Stimulated activated naive CD4-positive, alpha-beta T cell treated with Interleukin-2 at 50 U/mL for 16 hours (primary cell): ENCODE results near the gene ATG3.
A peak's percentile ranks its signal among the peaks of the same experiment; 100 is the strongest.
"Not testable (repeated sequence)": the region's sequence is repeated elsewhere in the genome, so short reads cannot be mapped to it uniquely, and the experiment has no call there.

Experiments
- DNase-seq: peaks from one replicate; lab custom pipeline; 2025; lab: John Stamatoyannopoulos, UW

The ATG3 gene

DNA sequence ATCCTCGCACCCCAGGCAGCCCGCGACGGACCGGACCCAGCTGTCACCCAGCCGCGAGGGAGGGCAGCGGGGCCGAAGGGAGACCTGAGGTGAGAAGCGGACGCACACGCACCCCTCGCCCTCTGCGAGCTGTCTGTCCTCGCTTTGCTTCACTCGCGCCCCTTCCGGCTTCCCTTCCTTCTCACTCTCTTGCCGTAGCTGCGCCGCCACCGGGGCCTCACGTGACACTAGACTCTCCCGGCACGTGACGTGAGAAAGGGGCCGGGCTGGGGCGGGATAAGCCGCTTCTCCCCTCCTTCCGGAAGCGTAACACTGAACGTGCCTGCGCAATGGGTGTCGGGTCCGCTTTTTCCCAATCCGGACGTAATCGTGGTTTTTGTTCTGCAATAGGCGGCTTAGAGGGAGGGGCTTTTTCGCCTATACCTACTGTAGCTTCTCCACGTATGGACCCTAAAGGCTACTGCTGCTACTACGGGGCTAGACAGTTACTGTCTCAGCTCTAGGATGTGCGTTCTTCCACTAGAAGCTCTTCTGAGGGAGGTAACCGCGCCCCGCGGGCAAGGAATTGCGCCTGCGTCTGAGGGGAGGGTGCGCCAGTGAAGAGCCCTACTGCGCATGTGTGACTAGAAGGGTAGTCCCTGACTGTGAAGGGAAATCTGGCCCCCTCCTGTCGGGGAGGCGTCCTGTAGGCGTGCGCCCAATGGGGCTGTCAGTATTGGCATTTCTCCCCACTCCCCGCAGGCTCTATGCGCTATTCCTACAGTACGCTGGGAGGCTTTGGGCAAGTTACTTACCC is at the start of gene ATG3, which contains the start of gene SLC35A5:
Gene ATG3 (minus strand): TSS at position 229 of the 796 bp plus-strand sequence. CDS start 434 bp downstream, outside the sequence.
Gene SLC35A5 (plus strand): TSS at position 312 of the 796 bp plus-strand sequence. CDS start 1,359 bp downstream, outside the sequence.
- DNase-seq, result peak; percentile 98

DNA sequence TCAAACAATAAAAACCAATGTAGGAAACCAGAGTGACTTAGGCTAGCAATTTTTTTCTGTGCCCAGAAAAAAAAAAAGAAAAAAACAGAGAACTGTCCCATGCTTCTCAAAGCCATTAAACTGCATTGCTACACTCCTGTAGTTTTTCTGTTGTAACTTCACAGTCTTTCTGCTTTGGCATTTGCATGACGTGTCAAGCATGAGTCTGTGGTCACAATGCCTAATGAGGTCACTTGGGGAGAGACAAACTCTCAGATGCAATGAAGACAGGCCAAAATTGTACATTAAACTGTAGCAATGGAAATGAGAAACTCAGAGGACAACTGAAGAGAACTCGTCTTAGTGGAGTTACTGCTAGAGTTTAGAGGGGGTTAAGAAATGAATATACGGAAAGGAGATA is 48.4 kb upstream of the ATG3 start:
- DNase-seq, result no peak

DNA sequence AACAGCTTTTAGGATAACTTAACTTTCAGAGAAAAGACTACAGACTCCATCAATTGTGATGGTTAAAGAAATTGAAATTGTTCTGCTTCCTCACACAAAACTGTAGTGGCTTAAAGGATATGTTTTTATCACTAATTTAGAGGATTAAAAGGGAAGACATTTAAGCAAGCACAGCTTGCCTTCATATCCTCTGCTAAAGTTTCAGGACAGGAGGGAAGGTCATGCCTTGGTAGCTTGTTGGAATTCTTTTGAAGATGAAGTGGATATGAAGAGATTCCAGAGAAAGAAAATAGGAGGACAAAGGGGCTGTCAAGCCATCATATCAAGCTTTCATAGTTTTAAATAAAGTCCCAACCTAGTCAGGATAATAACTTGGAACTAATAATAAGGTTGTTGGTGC is 46.1 kb upstream of the ATG3 start:
- no peak for DNase-seq

DNA sequence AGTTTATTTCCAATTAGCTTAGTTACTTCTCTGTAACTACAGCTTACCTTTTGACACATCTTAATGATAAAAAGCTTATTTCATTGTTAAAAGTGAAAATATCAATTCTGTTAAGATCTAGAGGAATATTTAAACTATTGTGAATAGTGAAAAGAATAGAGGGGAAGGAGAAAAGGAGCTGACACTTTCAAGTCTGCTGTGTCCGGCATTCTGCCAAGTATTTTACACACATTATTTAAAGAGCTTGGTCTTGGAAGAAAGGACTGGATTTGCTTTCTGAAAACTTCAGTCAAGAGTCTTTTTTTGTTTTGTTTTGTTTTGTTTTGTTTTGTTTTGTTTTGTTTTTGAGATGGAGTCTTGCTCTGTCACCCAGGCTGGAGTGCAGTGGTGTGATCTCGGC is 44.3 kb upstream of the ATG3 start:
- DNase-seq, result no peak

- DNase-seq, result no peak
These were observed 43.5 kb upstream of the ATG3 start for GRCh38 chr3:112605285-112605684.

- no peak for DNase-seq
These were observed 42.8 kb upstream of the ATG3 start for GRCh38 chr3:112604536-112604935.

DNA sequence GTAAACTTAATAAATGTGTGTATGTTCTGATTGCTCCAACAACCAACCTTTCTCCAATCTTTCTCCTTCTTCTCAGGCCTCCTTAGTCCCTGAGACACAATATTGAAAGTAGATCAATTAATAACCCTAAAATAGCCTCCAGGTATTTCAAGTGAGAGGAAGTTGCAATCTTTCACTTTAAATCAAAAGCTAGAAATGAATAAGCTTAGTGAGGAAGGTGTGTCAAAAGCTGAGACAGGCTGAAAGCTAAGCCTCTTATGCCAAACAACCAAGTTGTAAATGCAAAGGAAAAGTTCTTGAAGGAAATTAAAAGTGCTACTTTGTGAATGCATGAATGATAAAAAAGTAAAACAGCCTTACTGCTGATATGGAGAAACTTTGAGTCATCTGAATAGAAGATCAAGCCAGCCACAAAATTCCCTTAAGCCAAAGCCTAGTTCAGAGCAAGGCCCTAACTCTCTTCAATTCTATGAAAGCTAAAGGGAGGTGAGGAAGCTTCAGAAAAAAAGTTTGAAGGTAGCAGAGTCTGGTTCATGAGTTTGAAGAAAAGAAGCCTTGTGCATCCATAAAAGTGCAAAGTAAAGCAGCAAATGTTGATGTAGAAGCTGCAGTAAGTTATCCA is 40.6 kb upstream of the ATG3 start:
- no peak for DNase-seq

DNA sequence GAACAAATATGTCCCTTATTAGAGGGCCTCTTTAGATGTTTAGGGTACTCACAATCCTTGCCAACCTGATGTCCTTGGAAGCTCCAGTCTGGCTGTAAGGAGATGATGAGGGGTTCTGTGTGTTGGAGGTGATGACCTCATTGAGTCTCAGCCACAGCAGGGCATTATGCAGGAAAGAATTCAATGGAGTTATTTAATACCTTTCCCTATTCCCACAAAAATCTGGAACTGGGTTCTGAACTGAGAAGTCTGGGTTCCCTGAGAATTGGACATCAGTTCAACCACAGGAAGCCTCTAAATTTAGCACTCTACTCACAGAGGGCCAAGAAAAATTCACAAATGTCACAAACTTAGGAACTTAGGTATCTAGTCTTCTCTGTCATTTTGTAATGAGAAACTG is 37.0 kb upstream of the ATG3 start:
- no peak for DNase-seq

DNA sequence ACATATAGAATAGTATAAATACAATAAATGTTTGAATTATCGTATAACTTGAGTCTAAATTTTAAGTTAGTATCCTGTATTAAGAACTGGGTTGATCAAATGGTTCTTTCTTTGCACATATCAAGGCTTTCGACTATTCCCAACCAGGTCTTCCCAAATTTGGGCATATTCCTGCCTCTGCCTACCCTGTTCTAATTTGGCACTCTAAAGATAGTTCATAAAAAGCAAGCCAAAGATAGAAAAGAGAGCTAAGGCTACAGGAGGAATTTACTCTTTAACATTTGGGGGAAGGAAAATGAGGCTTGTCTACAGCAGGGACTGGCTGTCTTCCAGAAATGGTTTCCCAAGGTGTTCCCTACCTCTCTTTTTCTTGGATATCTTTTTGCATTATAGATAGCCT is 36.2 kb upstream of the ATG3 start:
- no peak for DNase-seq

DNA sequence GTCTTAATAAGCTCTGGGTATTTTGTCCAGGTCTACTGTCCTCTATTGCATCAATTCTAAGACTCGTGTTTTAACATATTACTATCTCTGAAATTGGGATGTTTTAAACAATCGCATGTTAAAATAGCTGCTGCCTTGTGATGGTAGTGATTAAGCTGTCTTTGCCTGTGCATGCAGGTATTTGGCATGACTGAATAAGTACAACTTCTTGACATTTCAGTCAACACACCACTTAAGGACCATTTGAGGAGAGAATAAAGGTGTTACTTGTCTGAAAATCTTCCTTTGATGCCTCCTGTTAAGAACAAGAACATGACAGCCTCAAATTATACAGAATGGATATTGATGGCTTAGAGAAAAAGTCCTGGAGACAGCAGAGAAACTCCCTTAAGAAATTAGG is 33.1 kb upstream of the ATG3 start:
- DNase-seq, result no peak

DNA sequence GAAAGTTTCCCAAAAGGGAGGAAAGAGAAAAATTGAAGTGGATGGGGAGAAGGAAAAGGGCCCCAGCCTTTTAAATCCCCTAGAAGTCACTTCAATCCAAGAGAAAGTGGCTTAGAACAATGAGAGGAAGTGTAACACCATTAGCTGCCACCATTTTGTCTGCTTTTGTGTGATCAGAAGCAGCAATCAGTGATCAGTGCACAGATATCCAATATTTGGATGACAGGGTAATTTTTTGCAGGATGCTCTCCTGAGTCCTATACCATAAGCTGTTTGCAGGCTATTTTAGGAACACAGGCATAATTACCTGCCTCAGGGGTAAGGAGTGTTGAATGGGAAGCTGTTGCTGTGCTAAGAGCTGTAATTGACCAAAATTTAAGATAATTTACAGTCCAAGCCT is 31.5 kb upstream of the ATG3 start:
- DNase-seq, result no peak

DNA sequence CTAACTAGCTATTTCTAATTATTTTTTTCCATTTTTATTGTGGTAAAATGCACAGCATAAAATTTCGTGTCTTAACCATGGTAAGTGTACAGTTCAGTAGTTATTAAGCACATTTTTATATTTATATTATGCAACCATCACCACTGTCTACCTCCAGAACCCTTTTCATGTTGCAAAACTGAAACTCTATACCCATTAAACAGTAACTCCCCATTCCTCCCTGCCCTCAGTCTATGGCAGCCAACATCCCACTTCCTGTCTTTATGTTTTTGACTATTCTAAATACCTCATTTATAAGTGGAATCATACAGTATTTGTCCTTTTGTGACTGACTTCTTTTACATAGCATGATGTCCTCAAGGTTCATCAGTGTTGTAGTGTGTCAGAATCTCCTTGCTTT is 25.6 kb upstream of the ATG3 start:
- no peak for DNase-seq

DNA sequence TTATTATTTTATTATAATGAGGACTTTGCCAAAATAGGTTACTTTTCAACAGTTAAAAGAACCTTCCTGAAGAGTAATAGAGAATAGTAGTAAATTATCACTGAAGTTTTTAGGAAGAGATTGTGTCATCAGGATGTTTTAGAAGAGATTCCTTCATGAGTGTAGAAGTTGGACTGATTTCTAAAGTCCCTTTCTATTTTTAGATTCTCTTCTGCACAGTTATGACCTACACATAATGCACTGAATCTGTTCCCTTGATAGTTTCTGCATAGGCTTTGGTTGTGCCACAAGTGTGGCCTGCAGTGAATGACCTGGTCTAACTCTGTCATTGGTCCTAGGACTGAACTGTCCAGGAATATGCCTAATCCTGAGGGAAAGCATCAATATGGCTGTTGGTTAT is 24.0 kb upstream of the ATG3 start:
- DNase-seq, result no peak

- no peak for DNase-seq
These were observed 21.3 kb upstream of the ATG3 start for GRCh38 chr3:112583105-112583504.

DNA sequence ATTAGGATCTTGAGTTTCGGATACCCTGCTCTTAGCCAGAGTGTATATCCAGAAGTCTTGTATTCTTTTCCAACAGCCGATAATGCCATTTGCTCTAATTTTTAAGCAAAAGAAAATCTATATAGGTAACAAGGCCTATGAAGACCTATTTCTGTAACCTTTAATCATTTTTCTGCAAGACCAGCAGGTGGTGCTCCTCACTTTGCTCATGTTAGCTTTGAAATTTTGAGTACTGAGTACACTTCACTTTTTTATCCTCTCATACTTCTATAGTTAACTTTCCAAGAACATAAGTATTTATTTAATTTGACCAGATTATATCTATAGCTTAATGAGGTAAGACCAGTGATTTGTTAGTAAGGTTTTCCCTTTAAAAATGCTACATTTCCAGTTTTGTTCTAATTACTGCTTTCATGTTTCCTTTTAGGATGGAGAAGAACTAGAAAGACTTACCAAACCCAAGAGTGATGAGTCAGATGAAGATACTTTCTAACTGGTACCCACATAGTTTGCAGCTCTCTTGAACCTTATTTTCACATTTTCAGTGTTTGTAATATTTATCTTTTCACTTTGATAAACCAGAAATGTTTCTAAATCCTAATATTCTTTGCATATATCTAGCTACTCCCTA is 20.6 kb upstream of the ATG3 start:
- peak; percentile 5 for DNase-seq

DNA sequence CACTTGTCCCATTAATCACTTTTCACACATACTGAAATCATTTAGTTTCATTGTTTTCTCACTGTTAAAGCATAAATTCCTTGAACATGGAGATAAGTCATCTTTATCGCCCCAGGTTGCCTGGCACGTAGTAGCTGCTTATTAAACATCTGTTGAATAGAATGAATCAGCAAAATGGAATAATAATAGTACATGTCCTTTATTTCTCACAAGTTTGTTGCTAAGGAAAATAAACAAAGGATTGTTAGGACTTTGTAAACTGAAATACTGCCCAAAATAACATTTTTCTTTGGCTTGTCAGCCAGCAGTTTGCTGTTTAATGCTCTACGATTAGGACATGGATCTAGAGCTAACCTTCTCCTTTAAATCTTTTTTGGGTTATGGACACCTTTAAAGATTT is 17.9 kb upstream of the ATG3 start:
- DNase-seq, result no peak

DNA sequence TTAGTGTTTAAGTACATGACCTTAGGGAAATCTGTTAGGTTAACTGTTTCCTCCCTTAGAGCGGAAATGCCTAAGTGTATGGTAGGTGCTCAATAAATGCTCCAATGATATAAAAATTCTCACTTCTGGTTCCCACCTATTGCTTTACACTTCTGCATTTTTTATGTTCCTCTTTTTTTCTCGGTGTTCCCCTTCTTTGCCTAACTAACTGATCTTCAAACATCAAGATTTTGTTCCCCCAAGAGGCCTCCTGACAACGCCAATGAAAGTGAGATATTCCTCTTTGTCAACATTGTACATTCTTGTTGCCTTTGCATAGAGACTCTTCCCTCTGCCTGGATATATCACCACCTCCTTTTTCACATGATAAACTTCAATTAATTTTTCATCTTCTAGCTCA is 17.5 kb upstream of the ATG3 start:
- DNase-seq, result no peak

GRCh38 chr3:112572701-112573100 is 10.9 kb upstream of the ATG3 start:
- DNase-seq, result no peak

GRCh38 chr3:112569265-112569664 is 7.5 kb upstream of the ATG3 start:
- no peak for DNase-seq

DNA sequence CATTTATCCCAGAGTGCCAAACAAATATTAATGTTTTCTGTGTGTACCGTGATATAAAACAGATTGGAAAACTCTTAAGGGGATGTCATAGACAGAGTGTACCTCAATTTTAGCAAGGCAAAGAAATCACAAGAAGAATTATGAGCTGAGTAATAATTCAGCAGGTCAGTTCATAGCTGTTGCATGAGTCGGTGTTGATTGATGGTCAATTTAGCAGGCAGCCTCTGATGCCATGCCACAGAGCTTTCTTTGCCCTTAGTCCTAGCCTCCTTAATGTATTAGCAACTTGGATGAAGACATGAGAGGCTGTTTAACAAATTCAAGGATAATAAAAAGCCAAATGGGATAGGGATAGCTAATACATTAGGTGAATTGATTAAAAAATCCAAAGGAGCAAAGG is 6.9 kb upstream of the ATG3 start:
- no peak for DNase-seq

GRCh38 chr3:112564940-112565305 is 3.2 kb upstream of the ATG3 start:
- no peak for DNase-seq

DNA sequence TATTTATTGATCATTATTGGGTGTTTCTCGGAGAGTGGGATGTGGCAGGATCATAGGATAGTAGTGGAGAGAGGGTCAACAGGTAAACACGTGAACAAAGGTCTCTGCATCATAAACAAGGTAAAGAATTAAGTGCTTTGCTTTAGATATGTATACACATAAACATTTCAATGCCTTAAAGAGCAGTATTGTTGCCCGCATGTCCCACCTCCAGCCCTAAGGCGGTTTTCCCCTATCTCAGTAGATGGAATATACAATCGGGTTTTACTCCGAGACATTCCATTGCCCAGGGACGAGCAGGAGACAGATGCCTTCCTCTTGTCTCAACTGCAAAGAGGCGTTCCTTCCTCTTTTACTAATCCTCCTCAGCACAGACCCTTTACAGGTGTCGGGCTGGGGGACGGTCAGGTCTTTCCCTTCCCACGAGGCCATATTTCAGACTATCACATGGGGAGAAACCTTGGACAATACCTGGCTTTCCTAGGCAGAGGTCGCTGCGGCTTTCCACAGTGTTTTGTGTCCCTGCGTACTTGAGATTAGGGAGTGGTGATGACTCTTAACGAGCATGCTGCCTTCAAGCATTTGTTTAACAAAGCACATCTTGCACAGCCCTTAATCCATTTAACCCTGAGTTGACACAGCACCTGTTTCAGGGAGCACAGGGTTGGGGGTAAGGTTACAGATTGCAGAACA is 2.6 kb upstream of the ATG3 start:
- DNase-seq, result not testable (repeated sequence)

DNA sequence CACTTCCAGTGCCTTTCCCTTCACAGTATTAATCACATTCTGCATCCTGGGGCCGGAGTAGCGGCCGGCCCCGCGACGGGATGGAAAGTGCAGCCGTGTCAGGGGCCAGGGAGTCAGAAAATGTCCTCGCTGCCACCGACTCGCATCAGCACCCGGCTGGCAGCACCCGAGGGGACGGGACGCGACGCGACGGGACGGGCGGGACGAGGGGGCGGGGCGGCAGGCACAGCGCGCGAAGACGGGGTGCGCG is 353 bp downstream of the ATG3 start:
- peak; percentile 87 for DNase-seq
